OCI-LY3 (cell line): ENCODE measurements around the gene FOXD2.
A peak's percentile ranks its signal among the peaks of the same experiment; 100 is the strongest.

Experiments used
- H2AFZ ChIP-seq: fragments of 200-600, 300-600 bp; shearing (Covaris generic); 2 replicates; pipeline ENCODE4 v1.6.0; 2014; ENCODE audit warnings: antibody characterized with exemption, low read depth, low read length
- H3K27ac ChIP-seq: fragments of 200-600, 300-600 bp; sonication (generic); 2 replicates; pipeline ENCODE4 v1.5.1; 2014; ENCODE audit warnings: mild to moderate bottlenecking, low read length, moderate library complexity, mixed read lengths
- H3K27me3 ChIP-seq: fragments of 200-600, 300-600 bp; sonication (generic); 2 replicates; pipeline ENCODE4 v1.6.1; 2014; ENCODE audit warnings: low read depth, low read length, mixed read lengths
- H3K36me3 ChIP-seq: fragments of 200-600, 300-600 bp; sonication (generic); replicated peaks from 2 replicates; pipeline ENCODE3; 2014; ENCODE audit warnings: low read depth, low read length, mixed read lengths
- H3K4me1 ChIP-seq: fragments of 300-600, 200-600 bp; sonication (generic); 2 replicates; pipeline ENCODE4 v1.6.1; 2014; ENCODE audit warnings: low read length, mixed read lengths
- H3K4me2 ChIP-seq: fragments of 200-600, 300-600 bp; sonication (generic); 2 replicates; pipeline ENCODE4 v1.6.1; 2014; ENCODE audit warnings: low read length, mixed read lengths
- H3K4me3 ChIP-seq: fragments of 300-600, 200-600 bp; sonication (generic); 2 replicates; pipeline ENCODE4 v1.5.1; 2014; ENCODE audit warnings: antibody characterized with exemption, mild to moderate bottlenecking, low read length, moderate library complexity
- H3K79me2 ChIP-seq: fragments of 300-600, 200-600 bp; shearing (Covaris generic); 2 replicates; pipeline ENCODE4 v1.6.1; 2014; ENCODE audit warnings: mild to moderate bottlenecking, low read length, mixed read lengths
- H3K9ac ChIP-seq: fragments of 300-600, 200-600 bp; shearing (Covaris generic); 2 replicates; pipeline ENCODE4 v1.6.0; 2014; ENCODE audit warnings: mild to moderate bottlenecking, low read length, moderate library complexity
- H3K9me3 ChIP-seq: fragments of 200-600, 300-600 bp; shearing (Covaris generic); 2 replicates; pipeline ENCODE4 v1.6.1; 2014; ENCODE audit warnings: low read length, mixed read lengths; ENCODE audit not compliant: insufficient read depth
- H4K20me1 ChIP-seq: fragments of 200-600, 300-600 bp; sonication (generic); 2 replicates; pipeline ENCODE4 v1.6.1; 2016; ENCODE audit warnings: low read length, mixed read lengths; ENCODE audit not compliant: insufficient read depth
- CTCF ChIP-seq: fragments of 200-600, 300-600 bp; sonication (generic); IDR thresholded peaks from 2 replicates; pipeline ENCODE4 v1.5.1; 2014; ENCODE audit warnings: antibody characterized with exemption, low read length, low read depth
- EZH2phosphoT487 ChIP-seq: fragments of 200-600 bp; shearing (Covaris generic); IDR thresholded peaks from 2 replicates; pipeline ENCODE4 v1.6.1; 2018; ENCODE audit warnings: antibody characterized with exemption, mixed run types, low read depth

Gene FOXD2

GRCh38 chr1:47445823-47446550, 8.1 kb downstream of the FOXD2 start:
- Histone ChIP-seq H2AFZ (no peak overlapping the region), H3K79me2 (no peaks in the 10 kb centered on the region), H3K4me2 (no peak overlapping the region), H3K36me3 (no peaks in the 10 kb centered on the region), H3K4me3 (no peak overlapping the region), H3K27ac (no peak overlapping the region), H3K9ac (no peak overlapping the region), H3K4me1 (no peaks in the 10 kb centered on the region), H3K27me3 (peaks cover 5% of the 10 kb centered on the region; the same call in 1 of the 2 replicates), H4K20me1 (no peaks in the 10 kb centered on the region), H3K9me3 (no peaks in the 10 kb centered on the region)
- no peak for TF ChIP-seq CTCF
- TF ChIP-seq EZH2phosphoT487: no peak

- no peak overlapping the region for H2AFZ ChIP-seq
- H3K4me2 ChIP-seq: no peak overlapping the region
- TF ChIP-seq EZH2phosphoT487 (no peak), CTCF (no peak)
- H4K20me1 ChIP-seq: no peaks in the 10 kb centered on the region
- no peak overlapping the region for H3K9ac ChIP-seq
- no peaks in the 10 kb centered on the region for H3K4me1 ChIP-seq
- H3K9me3 ChIP-seq: no peaks in the 10 kb centered on the region
- H3K4me3 ChIP-seq: no peak overlapping the region
- H3K27me3 ChIP-seq: peaks cover 5% of the 10 kb centered on the region; the same call in 1 of the 2 replicates
- H3K79me2 ChIP-seq: no peaks in the 10 kb centered on the region
- no peak overlapping the region for H3K27ac ChIP-seq
- no peaks in the 10 kb centered on the region for H3K36me3 ChIP-seq
These were observed 10.8 kb downstream of the FOXD2 start for GRCh38 chr1:47448462-47449222.

GRCh38 chr1:47449822-47450552, 12.1 kb downstream of the FOXD2 start:
- H3K27me3 ChIP-seq: peaks cover 5% of the 10 kb centered on the region; the same call in 1 of the 2 replicates
- no peak overlapping the region for H3K4me2 ChIP-seq

More at GRCh38 chr1:47449822-47450552, 12.1 kb downstream of the FOXD2 start:
- Histone ChIP-seq H3K36me3 (no peaks in the 10 kb centered on the region), H3K79me2 (no peaks in the 10 kb centered on the region), H2AFZ (no peak overlapping the region), H3K9ac (no peak overlapping the region), H3K27ac (no peak overlapping the region), H4K20me1 (no peaks in the 10 kb centered on the region), H3K4me3 (no peak overlapping the region), H3K4me1 (no peaks in the 10 kb centered on the region), H3K9me3 (no peaks in the 10 kb centered on the region)
- peak; percentile 24; the same call in 1 of the 2 replicates for TF ChIP-seq CTCF
- no peak for TF ChIP-seq EZH2phosphoT487
